ENCODE measurements around the gene GPC3.

GRCh38 chrX:133611676-133612075 lies 373.7 kb downstream of the GPC3 start:
- TF ChIP-seq, protein P1, sequence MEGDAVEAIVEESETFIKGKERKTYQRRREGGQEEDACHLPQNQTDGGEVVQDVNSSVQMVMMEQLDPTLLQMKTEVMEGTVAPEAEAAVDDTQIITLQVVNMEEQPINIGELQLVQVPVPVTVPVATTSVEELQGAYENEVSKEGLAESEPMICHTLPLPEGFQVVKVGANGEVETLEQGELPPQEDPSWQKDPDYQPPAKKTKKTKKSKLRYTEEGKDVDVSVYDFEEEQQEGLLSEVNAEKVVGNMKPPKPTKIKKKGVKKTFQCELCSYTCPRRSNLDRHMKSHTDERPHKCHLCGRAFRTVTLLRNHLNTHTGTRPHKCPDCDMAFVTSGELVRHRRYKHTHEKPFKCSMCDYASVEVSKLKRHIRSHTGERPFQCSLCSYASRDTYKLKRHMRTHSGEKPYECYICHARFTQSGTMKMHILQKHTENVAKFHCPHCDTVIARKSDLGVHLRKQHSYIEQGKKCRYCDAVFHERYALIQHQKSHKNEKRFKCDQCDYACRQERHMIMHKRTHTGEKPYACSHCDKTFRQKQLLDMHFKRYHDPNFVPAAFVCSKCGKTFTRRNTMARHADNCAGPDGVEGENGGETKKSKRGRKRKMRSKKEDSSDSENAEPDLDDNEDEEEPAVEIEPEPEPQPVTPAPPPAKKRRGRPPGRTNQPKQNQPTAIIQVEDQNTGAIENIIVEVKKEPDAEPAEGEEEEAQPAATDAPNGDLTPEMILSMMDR (conservative IDR thresholded peaks at IDR 0.05) = no peak
- TF ChIP-seq EZH2 (IDR thresholded peaks at IDR 0.05; ENCODE audit: low read depth) = no peak
